GM19239 (cell line): ENCODE measurements around the gene MTA1.

Source experiments
- DNase-seq: peaks from one replicate; pipeline ENCODE4 v3.0.0; 2011; ENCODE audit warnings: low spot score; ENCODE audit not compliant: insufficient read length
- FAIRE-seq: peaks from 2 replicates; lab custom pipeline; 2011; peaks lifted over from hg19 to GRCh38; lab: Jason Lieb, UNC

MTA1 gene

GRCh38 chr14:105421723-105422615, 2.3 kb downstream of the MTA1 start:
- no peak for FAIRE-seq
- DNase-seq: no peak

- no peak for FAIRE-seq
- no peak for DNase-seq
Measured at GRCh38 chr14:105422695-105423487, 3.3 kb downstream of the MTA1 start.

- FAIRE-seq (no peak), DNase-seq (no peak)
Measured at GRCh38 chr14:105423488-105424195, 4.0 kb downstream of the MTA1 start.

GRCh38 chr14:105424861-105425260, 5.2 kb downstream of the MTA1 start:
- FAIRE-seq (no peak), DNase-seq (no peak)

GRCh38 chr14:105425823-105426247, 6.2 kb downstream of the MTA1 start:
- FAIRE-seq (no peak), DNase-seq (no peak)

GRCh38 chr14:105426416-105427130, 6.9 kb downstream of the MTA1 start:
- DNase-seq (no peak), FAIRE-seq (no peak)

- no peak for DNase-seq
- FAIRE-seq: no peak
Measured at GRCh38 chr14:105427412-105427811, 7.8 kb downstream of the MTA1 start.

- FAIRE-seq (no peak), DNase-seq (no peak)
Measured at GRCh38 chr14:105427936-105428485, 8.4 kb downstream of the MTA1 start.

- FAIRE-seq: no peak
- no peak for DNase-seq
Measured at GRCh38 chr14:105430042-105430441, 10.4 kb downstream of the MTA1 start.

- DNase-seq (no peak), FAIRE-seq (no peak)
Measured at GRCh38 chr14:105430565-105430964, 10.9 kb downstream of the MTA1 start.

GRCh38 chr14:105431256-105431655, 11.6 kb downstream of the MTA1 start:
- DNase-seq: no peak
- FAIRE-seq: no peak

GRCh38 chr14:105432657-105433056, 13.0 kb downstream of the MTA1 start:
- DNase-seq (no peak), FAIRE-seq (no peak)

GRCh38 chr14:105433161-105433605, 13.6 kb downstream of the MTA1 start:
- FAIRE-seq (no peak), DNase-seq (no peak)

GRCh38 chr14:105436402-105436801, 16.8 kb downstream of the MTA1 start:
- DNase-seq: no peak
- no peak for FAIRE-seq

- no peak for FAIRE-seq
- DNase-seq: no peak
Measured at GRCh38 chr14:105436891-105437722, 17.5 kb downstream of the MTA1 start.

- DNase-seq (no peak), FAIRE-seq (no peak)
Measured at GRCh38 chr14:105437723-105438500, 18.3 kb downstream of the MTA1 start.

GRCh38 chr14:105439179-105439578, 19.6 kb downstream of the MTA1 start:
- DNase-seq (no peak), FAIRE-seq (no peak)
